GM12874 (cell line): ENCODE data around the gene NUP85.

Source experiments
- CTCF ChIP-seq: IDR thresholded peaks from 2 replicates; pipeline ENCODE4 v1.5.1; 2011; ENCODE audit warnings: low read depth, mild to moderate bottlenecking, control low read depth, low read length, moderate library complexity; ENCODE audit not compliant: insufficient read depth

The NUP85 gene

GRCh38 chr17:75205037-75205792, at the start of gene NUP85:
TSS of gene NUP85 (plus strand) at chr17:75205679. CDS start at chr17:75205762, 83 bp downstream.
- no peak for TF ChIP-seq CTCF

- TF ChIP-seq CTCF: no peak
Observed at GRCh38 chr17:75159196-75160031, 46.1 kb upstream of the NUP85 start.

- TF ChIP-seq CTCF: no peak
Observed at GRCh38 chr17:75160211-75160610, 45.3 kb upstream of the NUP85 start.

GRCh38 chr17:75163074-75163473, 42.4 kb upstream of the NUP85 start:
- TF ChIP-seq CTCF: no peak

- no peak for TF ChIP-seq CTCF
Observed at GRCh38 chr17:75168998-75169397, 36.5 kb upstream of the NUP85 start.

- TF ChIP-seq CTCF: no peak
Observed at GRCh38 chr17:75173526-75173925, 32.0 kb upstream of the NUP85 start.

- no peak for TF ChIP-seq CTCF
Observed at GRCh38 chr17:75174996-75175395, 30.5 kb upstream of the NUP85 start.
